ENCODE results near the gene MYZAP.

GRCh38 chr15:57662091-57662744 lies 70.5 kb downstream of the MYZAP start:
- TF ChIP-seq CTCF (IDR thresholded peaks at IDR 0.05) = no peak
- TF ChIP-seq POLR2A (IDR thresholded peaks at IDR 0.05) = no peak
